ENCODE measurements around the gene PTPRN2.
"Not testable (repeated sequence)": the region's sequence is repeated elsewhere in the genome, so short reads cannot be mapped to it uniquely, and the experiment has no call there.

The PTPRN2 gene

GRCh38 chr7:158381956-158382355 lies 205.7 kb downstream of the PTPRN2 start:
- FAIRE-seq, result no peak

- no peak for FAIRE-seq
Measured at GRCh38 chr7:158378978-158379377, 208.6 kb downstream of the PTPRN2 start.

GRCh38 chr7:158377800-158378623 lies 209.6 kb downstream of the PTPRN2 start:
- no peak for FAIRE-seq

GRCh38 chr7:158376839-158377186 lies 210.8 kb downstream of the PTPRN2 start:
- not testable (repeated sequence) for FAIRE-seq

GRCh38 chr7:158376146-158376838 lies 211.3 kb downstream of the PTPRN2 start:
- not testable (repeated sequence) for FAIRE-seq

- FAIRE-seq, result no peak
Measured at GRCh38 chr7:158375034-158375433, 212.6 kb downstream of the PTPRN2 start.

- FAIRE-seq, result no peak
Measured at GRCh38 chr7:158374586-158374985, 213.0 kb downstream of the PTPRN2 start.

GRCh38 chr7:158374146-158374545 lies 213.5 kb downstream of the PTPRN2 start:
- FAIRE-seq, result no peak

- no peak for FAIRE-seq
Measured at GRCh38 chr7:158373476-158374133, 214.0 kb downstream of the PTPRN2 start.

- no peak for FAIRE-seq
Measured at GRCh38 chr7:158372400-158373342, 215.0 kb downstream of the PTPRN2 start.

- FAIRE-seq, result no peak
Measured at GRCh38 chr7:158371856-158372255, 215.8 kb downstream of the PTPRN2 start.

- no peak for FAIRE-seq
Measured at GRCh38 chr7:158369866-158370265, 217.8 kb downstream of the PTPRN2 start.

GRCh38 chr7:158369290-158369689 lies 218.3 kb downstream of the PTPRN2 start:
- FAIRE-seq, result no peak

- FAIRE-seq, result no peak
Measured at GRCh38 chr7:158368449-158368848, 219.2 kb downstream of the PTPRN2 start.

GRCh38 chr7:158367634-158367982 lies 220.0 kb downstream of the PTPRN2 start:
- no peak for FAIRE-seq

- FAIRE-seq, result no peak
Measured at GRCh38 chr7:158366916-158367633, 220.5 kb downstream of the PTPRN2 start.

- FAIRE-seq, result no peak
Measured at GRCh38 chr7:158366346-158366745, 221.3 kb downstream of the PTPRN2 start.

GRCh38 chr7:158365267-158365666 lies 222.4 kb downstream of the PTPRN2 start:
- FAIRE-seq, result no peak

GRCh38 chr7:158364451-158364850 lies 223.2 kb downstream of the PTPRN2 start:
- no peak for FAIRE-seq

- FAIRE-seq, result no peak
Measured at GRCh38 chr7:158362912-158363905, 224.4 kb downstream of the PTPRN2 start.

- FAIRE-seq, result no peak
Measured at GRCh38 chr7:158362001-158362400, 225.6 kb downstream of the PTPRN2 start.

Data from islet of Langerhans (tissue), 1 donor.